GM19025 (cell line): ENCODE measurements around the gene CRYGS.
"Not testable (repeated sequence)": the region's sequence is repeated elsewhere in the genome, so short reads cannot be mapped to it uniquely, and the experiment has no call there.

Experiments
- ATAC-seq: cut with Tn5 transposase; IDR thresholded peaks from one replicate; pipeline ENCODE4 v1.9.1; 2021; ENCODE audit warnings: mild to moderate bottlenecking, low read depth, moderate library complexity; ENCODE audit not compliant: unreplicated experiment

CRYGS gene

DNA sequence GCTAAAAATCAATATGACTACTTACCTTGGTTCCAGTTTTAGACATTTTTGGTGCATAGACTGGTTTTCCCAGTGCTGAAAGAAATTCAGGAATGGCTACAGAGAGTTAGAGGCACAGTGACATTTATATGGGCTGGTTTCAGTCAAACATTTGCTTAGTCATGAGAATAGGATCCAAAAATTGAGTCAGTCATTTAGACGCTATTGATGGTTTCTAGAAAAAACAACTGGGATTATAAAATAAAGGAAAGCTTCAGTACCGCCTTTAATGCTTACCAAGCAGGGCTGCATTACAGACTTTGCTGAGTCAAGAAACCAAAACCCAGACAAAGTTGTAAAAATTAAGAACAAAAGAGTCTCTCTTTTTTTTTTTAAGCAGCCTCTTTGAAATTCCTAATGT lies at the start of gene CRYGS:
CRYGS (minus strand) TSS at position 100 of the 400 bp plus-strand sequence; CDS start at position 46, 54 bp downstream.
- no peak for ATAC-seq

DNA sequence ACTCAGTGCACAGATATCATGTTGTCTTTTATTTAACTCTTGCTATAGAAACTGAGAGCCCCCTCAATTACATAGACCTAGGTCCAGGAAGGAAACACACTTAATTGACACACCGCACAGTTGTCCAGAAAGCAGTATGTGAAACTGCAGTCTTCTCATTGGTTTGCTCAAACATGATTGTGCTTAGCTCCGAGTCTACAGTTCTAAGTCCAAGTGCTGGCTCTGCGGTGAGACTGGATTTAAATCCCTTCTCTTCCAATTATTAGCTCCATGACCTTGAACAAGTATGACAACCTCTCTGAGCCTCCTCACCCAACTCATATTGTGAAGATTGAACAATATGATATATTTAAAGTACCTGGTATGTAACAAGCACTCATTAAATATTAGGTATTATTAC lies 49.7 kb upstream of the CRYGS start:
- no peak for ATAC-seq

DNA sequence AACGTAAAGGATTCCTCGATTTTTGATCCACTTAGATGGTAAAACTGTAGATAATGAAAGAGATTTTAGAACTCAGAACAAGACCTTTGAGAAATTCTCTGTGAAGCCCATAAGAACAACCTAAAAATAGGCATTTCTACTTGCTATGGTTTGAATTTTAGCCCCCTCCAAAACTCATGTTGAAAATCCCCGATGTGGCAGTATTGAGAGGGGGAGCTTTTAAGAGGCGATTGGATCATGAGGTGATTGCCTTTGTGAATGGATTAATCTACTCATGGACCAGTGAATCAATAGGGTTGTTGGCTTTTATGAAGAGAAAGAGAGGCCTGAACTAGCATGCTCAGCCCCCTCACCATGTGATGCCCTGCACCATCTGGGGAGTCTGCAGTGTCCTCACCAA lies 48.5 kb upstream of the CRYGS start:
- no peak for ATAC-seq

- no peak for ATAC-seq
Observed at GRCh38 chr3:186590580-186591295, 46.6 kb upstream of the CRYGS start.

GRCh38 chr3:186589856-186590579 lies 45.8 kb upstream of the CRYGS start:
- no peak for ATAC-seq

DNA sequence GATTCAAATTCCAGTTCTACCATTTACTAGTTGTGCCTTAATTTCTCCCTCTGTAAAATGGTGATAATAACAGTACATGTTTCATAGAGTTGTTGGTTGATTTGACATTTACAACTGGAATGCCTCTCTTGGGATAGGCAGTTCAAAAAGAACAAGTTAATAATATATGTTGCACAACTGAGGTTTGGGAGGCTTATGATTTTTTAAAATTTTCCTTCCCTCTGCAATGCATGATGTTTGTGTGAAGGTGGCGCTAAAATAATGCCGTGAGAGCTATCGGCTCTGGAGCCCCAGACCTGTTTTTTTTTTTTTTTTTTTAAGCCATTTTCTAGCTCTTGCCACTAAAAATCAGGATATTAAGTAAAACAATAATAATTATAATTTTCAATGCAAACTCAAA lies 44.9 kb upstream of the CRYGS start:
- no peak for ATAC-seq

- ATAC-seq, result no peak
Observed at GRCh38 chr3:186588632-186589031, 44.5 kb upstream of the CRYGS start.

DNA sequence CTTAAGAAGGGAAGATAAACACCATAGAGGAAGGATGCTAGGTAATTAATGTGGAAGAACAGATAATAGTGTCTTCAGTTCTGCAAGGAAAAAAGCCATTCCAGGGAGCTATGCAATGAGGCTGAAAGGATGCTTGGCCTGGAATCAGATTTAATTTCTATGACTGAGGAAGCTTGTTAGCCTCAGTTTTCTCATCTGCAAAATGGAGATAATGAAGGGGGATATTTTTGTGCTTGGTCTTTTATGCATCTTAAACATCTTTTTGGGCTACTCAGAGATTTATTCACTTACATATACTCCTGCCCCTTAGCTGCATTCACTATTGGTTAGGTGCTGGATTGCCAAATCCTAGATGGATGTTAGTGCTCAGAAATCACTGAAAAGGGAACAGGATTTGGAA lies 43.0 kb upstream of the CRYGS start:
- ATAC-seq, result no peak

GRCh38 chr3:186586245-186586644 lies 42.1 kb upstream of the CRYGS start:
- ATAC-seq, result not testable (repeated sequence)

DNA sequence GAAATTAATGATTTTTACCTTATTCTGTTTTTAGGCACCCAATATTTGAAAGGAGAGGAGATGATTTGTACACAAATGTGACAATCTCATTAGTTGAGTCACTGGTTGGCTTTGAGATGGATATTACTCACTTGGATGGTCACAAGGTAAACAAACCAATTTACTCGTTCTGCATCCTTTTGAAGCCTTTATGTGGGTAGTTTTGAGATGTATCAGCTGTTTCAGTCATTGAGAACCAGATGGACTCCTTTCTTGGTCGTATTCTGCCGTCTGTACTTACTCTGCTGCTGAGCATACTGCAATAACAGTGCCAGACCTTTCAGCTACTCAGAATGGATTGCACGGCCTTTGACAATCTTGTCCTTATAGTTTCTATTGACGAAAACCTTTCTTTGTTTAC lies 39.7 kb upstream of the CRYGS start:
- no peak for ATAC-seq

GRCh38 chr3:186582541-186582940 lies 38.4 kb upstream of the CRYGS start:
- no peak for ATAC-seq

DNA sequence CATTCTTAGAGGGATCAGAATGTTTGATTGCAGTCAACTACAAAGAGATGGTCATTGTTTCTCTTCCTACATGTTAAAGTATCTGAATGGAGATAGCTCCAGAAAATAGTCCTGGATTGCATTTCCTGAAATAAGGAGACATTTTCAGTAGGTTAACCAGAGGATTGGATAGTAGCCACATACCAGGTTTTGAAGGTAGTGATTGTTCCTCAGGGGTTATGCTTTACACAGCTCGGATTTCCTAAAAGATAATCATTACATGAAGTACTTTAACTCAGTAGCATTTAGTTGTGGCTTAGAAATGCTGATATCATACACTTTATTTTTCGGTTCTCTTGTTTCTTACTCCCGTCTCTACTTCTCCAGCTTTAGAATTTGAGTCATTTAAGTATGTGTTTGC lies 36.6 kb upstream of the CRYGS start:
- ATAC-seq, result no peak

GRCh38 chr3:186577521-186577920 lies 33.3 kb upstream of the CRYGS start:
- ATAC-seq, result no peak

DNA sequence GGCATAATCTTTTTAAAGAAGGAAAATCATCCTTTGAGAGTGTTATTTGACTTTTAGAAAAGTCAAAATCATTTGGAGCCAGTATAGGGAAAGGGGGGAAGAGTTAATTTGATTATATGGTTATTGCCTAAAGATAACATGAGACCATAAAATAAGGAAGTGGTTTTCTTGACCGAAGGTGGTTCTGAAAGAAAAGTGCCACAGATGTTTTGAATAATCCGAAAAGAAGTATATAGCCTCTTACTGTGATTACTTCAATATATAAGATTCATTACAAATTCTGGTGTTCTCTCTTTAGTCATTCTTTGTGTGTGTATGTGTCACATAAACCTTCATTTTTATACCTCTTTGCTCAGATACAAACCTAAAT lies 27.4 kb upstream of the CRYGS start:
- ATAC-seq, result no peak

DNA sequence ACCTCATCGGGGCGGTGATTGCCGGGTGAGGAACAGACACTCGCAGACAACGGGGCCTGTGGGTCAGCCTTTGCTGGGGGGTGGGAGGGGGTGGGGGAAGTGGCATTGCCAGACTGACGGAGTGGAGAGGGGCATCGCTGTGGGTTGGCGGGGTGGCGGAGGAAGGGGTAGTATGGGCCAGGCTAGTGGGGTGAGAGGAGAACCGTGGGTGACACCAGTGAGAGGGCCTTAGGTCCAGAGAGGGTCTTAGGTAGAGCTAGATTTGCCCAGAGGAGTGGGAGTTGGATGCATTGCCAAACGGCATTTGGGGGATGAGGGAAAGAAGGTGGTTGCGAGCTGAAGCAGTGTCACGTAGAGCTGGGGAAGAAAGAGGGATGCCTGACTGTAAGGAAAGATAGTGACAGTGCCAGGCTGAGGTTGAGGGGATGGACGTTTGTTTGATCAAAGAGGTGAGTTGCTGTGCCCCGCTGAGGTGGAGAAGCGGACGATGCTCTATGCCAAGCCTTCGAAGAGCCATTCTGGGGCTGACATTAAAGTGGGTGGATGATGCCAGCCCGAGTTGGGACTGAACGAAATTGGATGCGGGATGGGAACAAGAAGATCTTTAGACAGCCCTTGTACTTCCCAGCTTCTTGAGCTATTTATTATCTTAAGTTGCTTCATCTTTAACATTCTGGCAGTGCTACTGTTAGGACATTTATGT lies 26.9 kb upstream of the CRYGS start:
- no peak for ATAC-seq

- ATAC-seq, result peak; percentile 84
Observed at GRCh38 chr3:186570096-186570940, 26.1 kb upstream of the CRYGS start, which contains the start of gene DNAJB11. DNAJB11 (plus strand) TSS chr3:186570720; CDS start chr3:186570898, 178 bp downstream.

GRCh38 chr3:186569779-186570095 lies 25.6 kb upstream of the CRYGS start:
- ATAC-seq, result no peak

DNA sequence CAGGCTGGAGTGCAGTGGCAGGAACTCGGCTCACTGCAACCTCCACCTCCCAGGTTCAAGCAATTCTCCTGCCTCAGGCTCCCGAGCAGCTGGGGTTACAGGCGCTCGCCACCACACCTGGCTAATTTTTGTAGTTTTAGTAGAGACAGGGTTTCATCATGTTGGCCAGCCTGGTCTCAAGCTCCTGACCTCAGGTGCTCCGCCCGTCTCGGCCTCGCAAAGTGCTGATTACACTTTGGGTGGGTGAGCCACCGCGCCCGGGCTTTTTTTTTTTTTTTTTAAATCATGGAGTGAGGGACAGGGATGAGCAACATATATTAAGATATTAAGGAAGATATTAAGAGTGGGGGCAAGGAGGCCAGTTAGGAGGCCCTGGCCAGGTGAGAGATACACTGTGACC lies 25.2 kb upstream of the CRYGS start:
- not testable (repeated sequence) for ATAC-seq

DNA sequence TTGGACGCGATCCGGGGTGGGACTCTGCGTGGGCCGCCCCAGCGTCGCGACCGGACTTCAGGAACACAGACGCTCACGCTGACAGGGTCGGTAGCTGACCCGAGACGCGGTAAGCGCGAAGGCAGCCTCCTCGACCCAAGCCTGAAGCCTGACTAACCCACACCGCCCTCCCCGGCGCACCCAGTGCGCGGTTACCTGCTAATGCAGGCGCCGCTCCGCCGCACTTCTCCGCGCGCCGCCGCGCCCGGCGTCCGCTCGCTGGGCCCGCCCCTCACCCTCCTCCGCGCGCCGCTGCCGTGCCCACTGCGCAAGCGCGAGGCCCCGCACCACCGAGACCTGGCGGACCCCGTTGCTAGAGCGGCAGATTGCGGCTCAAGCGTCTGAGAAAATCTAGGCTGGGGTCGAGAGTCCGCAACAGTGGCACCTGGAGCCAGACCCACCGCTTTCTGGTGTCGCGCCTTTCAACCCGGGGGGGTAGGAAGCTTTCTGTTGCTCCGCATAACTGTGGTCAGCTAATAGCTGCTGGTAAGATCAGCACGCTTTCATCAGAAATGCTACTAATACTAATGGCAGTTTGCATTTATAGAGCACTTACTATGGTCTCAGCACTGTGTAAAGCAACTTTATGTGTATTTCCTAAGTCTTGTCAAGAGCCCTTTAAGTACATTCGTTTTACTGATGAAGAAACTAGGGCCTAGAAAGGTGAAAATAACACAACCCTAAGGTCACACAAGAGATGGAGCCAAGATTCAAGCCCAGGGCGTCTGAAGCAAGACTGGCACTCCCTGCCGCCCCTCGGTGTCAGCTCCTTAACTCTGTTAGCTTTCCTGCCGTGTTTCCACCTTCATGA lies 23.1 kb upstream of the CRYGS start, which contains the start of gene TBCCD1:
TBCCD1 (minus strand) TSS at position 268 of the 850 bp plus-strand sequence. CDS start 3,010 bp downstream, outside the sequence.
- peak; percentile 36 for ATAC-seq

DNA sequence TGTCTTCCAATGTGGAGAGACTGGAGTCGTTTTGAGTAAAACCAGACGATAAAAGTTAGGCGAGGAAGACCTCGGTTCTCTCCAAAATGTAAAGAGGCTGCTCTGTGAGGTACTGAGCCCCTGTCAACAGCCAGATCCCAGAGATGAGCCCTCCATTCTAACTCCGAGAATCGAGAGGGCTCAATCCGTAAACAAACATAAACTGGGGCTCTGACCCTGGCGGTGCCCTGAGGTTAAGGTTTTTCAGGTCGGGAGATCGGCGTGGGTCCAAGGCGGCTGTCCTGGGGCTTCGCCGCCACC lies 22.5 kb upstream of the CRYGS start:
- no peak for ATAC-seq
